Naive thymus-derived CD4-positive, alpha-beta T cell (primary cell): Measurements from ENCODE around the gene PLEKHF1. TPM values are rescaled to one million over a fixed set of nuclear protein-coding genes. Genes with fewer than 3 reads are reported as not detected.
A peak's percentile ranks its signal among the peaks of the same experiment; 100 is the strongest.

ENCODE experiments used
- ATAC-seq: fragments of 150-1000 bp; cut with Tn5 transposase; 2 replicates; pipeline ENCODE4 v1.10.0; 2021; ENCODE audit warnings: mild to moderate bottlenecking, moderate library complexity
- CTCF ChIA-PET: fragments of 350-600 bp; sonication (Branson Sonifier 250); formaldehyde crosslinking; loops from one replicate; lab custom pipeline; 2021; ENCODE audit warnings: antibody characterized with exemption; lab: Charles Lee
- POLR2A ChIA-PET: fragments of 350-600 bp; sonication (Branson Sonifier 250); formaldehyde crosslinking; loops from one replicate; lab custom pipeline; 2021; ENCODE audit warnings: antibody characterized with exemption, inconsistent platforms; lab: Charles Lee
- DNase-seq, 9 donors: peaks; one replicate each; pipeline versions ENCODE4 v3.0.0 to v3.0.0-alpha.2; 2020 to 2022; ENCODE audit warnings: mixed read lengths in 1 of 9
- H3K27ac ChIP-seq: one replicate; pipeline ENCODE4 v1.7.0; 2013; ENCODE audit warnings: mild to moderate bottlenecking, low read depth, low read length, moderate library complexity
- H3K27me3 ChIP-seq, 2 donors: one replicate each; pipeline ENCODE4 v1.7.0; 2013; ENCODE audit warnings: low read length in 2 of 2, mild to moderate bottlenecking in 2 of 2, moderate library complexity in 2 of 2; ENCODE audit not compliant: control insufficient read depth in 2 of 2, insufficient read depth in 2 of 2
- H3K36me3 ChIP-seq, 3 experiments: 1 replicate in 2 of 3; 2 replicates in 1 of 3; pipeline ENCODE4 v1.7.0; 2013; ENCODE audit warnings: low read length in 3 of 3, mild to moderate bottlenecking in 3 of 3, moderate library complexity in 1 of 3; ENCODE audit not compliant: insufficient read depth in 3 of 3, control insufficient read depth in 2 of 3
- H3K4me1 ChIP-seq, 2 donors: one replicate each; pipeline ENCODE4 v1.7.0; 2013; ENCODE audit warnings: low read length in 2 of 2, mild to moderate bottlenecking in 2 of 2, moderate library complexity in 1 of 2; ENCODE audit not compliant: control insufficient read depth in 2 of 2, insufficient read depth in 2 of 2
- H3K4me3 ChIP-seq: 2 replicates; pipeline ENCODE4 v1.7.0; 2013; ENCODE audit warnings: mild to moderate bottlenecking, low read length
- H3K9me3 ChIP-seq, 3 experiments: 1 replicate in 2 of 3; 2 replicates in 1 of 3; pipeline ENCODE4 v1.7.0; 2013; ENCODE audit warnings: low read length in 3 of 3; ENCODE audit not compliant: control insufficient read depth in 2 of 3
- H3K27ac Mint-ChIP-seq, 9 donors: one replicate each; pipeline ENCODE4 v1.8.0; 2020 to 2022; ENCODE audit warnings: mixed read lengths in 9 of 9, mild to moderate bottlenecking in 8 of 9, moderate library complexity in 5 of 9, inconsistent platforms in 2 of 9
- H3K27me3 Mint-ChIP-seq, 5 donors: one replicate each; pipeline ENCODE4 v1.8.0; 2021 to 2022; ENCODE audit warnings: mixed read lengths in 5 of 5, mild to moderate bottlenecking in 1 of 5
- H3K36me3 Mint-ChIP-seq, 5 donors: one replicate each; pipeline ENCODE4 v1.8.0; 2020 to 2022; ENCODE audit warnings: mixed read lengths in 5 of 5, mild to moderate bottlenecking in 3 of 5, inconsistent platforms in 1 of 5
- H3K4me1 Mint-ChIP-seq, 7 donors: one replicate each; pipeline ENCODE4 v1.8.0; 2020 to 2022; ENCODE audit warnings: mixed read lengths in 7 of 7, mild to moderate bottlenecking in 3 of 7, inconsistent platforms in 1 of 7
- H3K4me3 Mint-ChIP-seq, 10 donors: one replicate each; pipeline ENCODE4 v1.8.0; 2020 to 2022; ENCODE audit warnings: mild to moderate bottlenecking in 10 of 10, mixed read lengths in 10 of 10, moderate library complexity in 6 of 10, inconsistent platforms in 2 of 10
- H3K9me3 Mint-ChIP-seq, 11 donors: one replicate each; pipeline ENCODE4 v1.8.0; 2020 to 2022; ENCODE audit warnings: mixed read lengths in 11 of 11, mild to moderate bottlenecking in 4 of 11, inconsistent platforms in 1 of 11, moderate library complexity in 1 of 11
- intact Hi-C, 2 donors: fragments of 100-400 bp; cut with micrococcal nuclease; formaldehyde crosslinking; loops; one replicate each; pipeline ENCODE4 v1.15.1; 2023
- polyA plus RNA-seq, 2 donors: library from polyadenylated mRNA; unstranded; fragments of 300-500 nt; fragmentation: Illumina TruSeq; gene quantifications; one replicate each; pipeline ENCODE4 v1.2.3, GENCODE V29; 2021
- total RNA-seq, 6 experiments: library from RNA in 5 of 6; stranded (reverse) in 5 of 6; gene quantifications; 1 replicate in 5 of 6; 2 replicates in 1 of 6; pipeline ENCODE4 v1.2.3 and lab custom pipeline; 2021 to 2026

Gene PLEKHF1
- total and polyA plus RNA-seq, 7 experiments from 2014 or later, result 11.1 to 47.2 (median 17.5) TPM

- Histone ChIP-seq H3K27ac (no peak overlapping the region), H3K9me3 (no peaks in the 10 kb centered on the region), H3K4me1 (peaks cover 0 to 13% of the 10 kb centered on the region in 2 donors), H3K4me3 (no peak overlapping the region), H3K27me3 (no peaks in the 10 kb centered on the region), H3K36me3 (no peaks in the 10 kb centered on the region)
- H3K4me3 Mint-ChIP-seq, result peak overlapping the region in 1 of 10 donors; percentile 14
- no peaks in the 10 kb centered on the region for H3K27me3 Mint-ChIP-seq
- peaks cover 0 to 3% (median 0%) of the 10 kb centered on the region in 11 donors for H3K9me3 Mint-ChIP-seq
- DNase-seq (no peak), ATAC-seq (no peak)
- CTCF ChIA-PET, result interaction anchor here (1.1 to 7.0 kb wide), 3 partner anchors 18 to 86 kb away, joined by 3 to 180 read pairs (median 115); partner anchors contain the start of gene C19orf12
- H3K27ac Mint-ChIP-seq, result peak overlapping the region; percentile 12 to 91 (median 72)
- H3K36me3 Mint-ChIP-seq, result peaks cover 0 to 6% (median 0%) of the 10 kb centered on the region in 5 donors
- intact Hi-C loops, result no loop called here
- POLR2A ChIA-PET, result interaction anchor here (0.7 to 6.6 kb wide), 6 partner anchors 18 to 149 kb away, joined by 3 to 131 read pairs (median 4); partner anchors contain the start of genes C19orf12 and POP4
- peaks cover 9 to 29% (median 15%) of the 10 kb centered on the region in 7 donors for H3K4me1 Mint-ChIP-seq
Measured at GRCh38 chr19:29695765-29696564, 30.7 kb downstream of the PLEKHF1 start.

- no peak for DNase-seq
- Histone ChIP-seq H3K27me3 (no peaks in the 10 kb centered on the region), H3K4me3 (no peak overlapping the region), H3K27ac (no peak overlapping the region), H3K4me1 (peaks cover 0 to 13% of the 10 kb centered on the region in 2 donors), H3K9me3 (no peaks in the 10 kb centered on the region), H3K36me3 (peaks cover 0 to 1% (median 1%) of the 10 kb centered on the region in 3 experiments)
- no peak for ATAC-seq
- Mint-ChIP-seq H3K36me3 (peaks cover 0 to 6% (median 0%) of the 10 kb centered on the region in 5 donors), H3K4me1 (peaks cover 8 to 29% (median 13%) of the 10 kb centered on the region in 7 donors), H3K9me3 (peaks cover 0 to 3% (median 0%) of the 10 kb centered on the region in 11 donors), H3K27ac (peak overlapping the region in 4 of 9 donors; percentile 36 to 91 (median 82)), H3K4me3 (no peak overlapping the region), H3K27me3 (no peaks in the 10 kb centered on the region)
- ChIA-PET CTCF (interaction anchor here (1.1 kb wide), 1 partner anchor 18 kb away, joined by 3 read pairs; no protein-coding TSS in a partner anchor), POLR2A (interaction anchor here (0.7 to 0.8 kb wide), 3 partner anchors 19 to 149 kb away, joined by 3 to 5 read pairs (median 4); no protein-coding TSS in a partner anchor)
- intact Hi-C loops, result no loop called here
Measured at GRCh38 chr19:29696565-29696846, 31.2 kb downstream of the PLEKHF1 start.

DNA sequence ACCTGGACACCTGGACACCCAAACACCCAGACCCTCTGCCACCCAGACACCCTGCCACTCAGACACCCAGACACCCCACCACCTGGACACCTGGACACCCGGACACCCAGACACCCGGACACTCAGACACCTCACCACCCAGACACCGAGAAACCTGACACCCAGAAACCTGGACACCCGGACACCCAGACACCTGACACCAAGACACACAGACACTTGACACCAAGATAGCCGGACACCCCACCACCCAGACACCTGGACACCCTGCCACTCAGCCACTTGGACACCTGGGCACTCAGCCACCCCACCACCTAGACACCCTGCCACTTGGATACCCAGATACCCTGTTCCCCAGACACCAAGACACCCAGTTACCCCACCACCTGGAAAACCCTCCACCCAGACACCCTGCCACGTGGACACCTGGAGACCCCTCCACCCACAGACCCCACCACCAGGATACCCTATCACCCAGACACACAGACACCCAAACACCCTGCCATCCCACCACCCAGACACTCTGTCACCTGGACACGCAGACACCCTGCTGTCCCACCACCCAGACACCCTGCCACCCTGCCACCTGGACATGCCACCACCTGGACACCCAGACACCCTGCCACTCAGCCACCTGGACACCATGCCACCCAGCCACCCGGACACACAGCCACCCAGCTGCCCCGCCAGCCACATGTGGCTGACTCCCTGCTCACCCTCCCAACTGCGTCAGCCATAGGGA lies 32.4 kb downstream of the PLEKHF1 start:
- ATAC-seq, result no peak
- DNase-seq, result no peak
- peaks cover 0 to 3% (median 0%) of the 10 kb centered on the region in 11 donors for H3K9me3 Mint-ChIP-seq
- H3K4me1 Mint-ChIP-seq, result peaks cover 8 to 29% (median 13%) of the 10 kb centered on the region in 7 donors
- Histone ChIP-seq H3K9me3 (no peaks in the 10 kb centered on the region), H3K27ac (peak overlapping the region; percentile 33), H3K4me1 (peaks cover 0 to 13% of the 10 kb centered on the region in 2 donors), H3K4me3 (no peak overlapping the region), H3K27me3 (no peaks in the 10 kb centered on the region), H3K36me3 (peaks cover 0 to 13% (median 7%) of the 10 kb centered on the region in 3 experiments)
- CTCF ChIA-PET, result interaction anchor here (1.4 to 1.5 kb wide), 2 partner anchors 14 to 19 kb away, joined by 3 to 13 read pairs; no protein-coding TSS in a partner anchor
- H3K4me3 Mint-ChIP-seq, result no peak overlapping the region
- intact Hi-C loops, result no loop called here
- peaks cover 0 to 6% (median 0%) of the 10 kb centered on the region in 5 donors for H3K36me3 Mint-ChIP-seq
- no peaks in the 10 kb centered on the region for H3K27me3 Mint-ChIP-seq
- peak overlapping the region; percentile 59 to 91 (median 82) for H3K27ac Mint-ChIP-seq
- POLR2A ChIA-PET, result interaction anchor here (1.4 kb wide), 1 partner anchor 17 kb away, joined by 5 read pairs; the partner anchor contains the start of gene C19orf12

DNA sequence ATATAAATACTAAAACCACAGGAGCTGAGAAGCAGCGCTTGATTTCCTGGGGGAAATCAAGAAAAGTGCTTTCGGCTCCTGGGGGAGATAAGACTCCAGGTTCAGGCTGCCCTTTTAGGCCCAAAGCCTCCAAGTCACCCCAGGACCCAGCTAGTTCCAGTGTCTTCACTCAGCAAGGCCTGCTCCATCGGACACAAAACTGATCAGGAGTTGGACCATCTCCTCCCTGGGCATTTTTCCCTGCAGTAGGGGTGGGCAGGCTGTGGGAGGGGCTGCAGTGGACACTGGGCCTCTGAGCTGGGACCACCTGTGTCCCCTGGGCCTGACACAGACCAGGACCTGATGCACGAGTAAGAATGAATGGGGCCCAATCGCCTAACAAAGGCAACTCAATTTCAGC lies 34.6 kb downstream of the PLEKHF1 start:
- Mint-ChIP-seq H3K4me3 (no peak overlapping the region), H3K4me1 (peaks cover under 1 to 24% (median 10%) of the 10 kb centered on the region in 7 donors), H3K36me3 (peaks cover 0 to 13% (median 5%) of the 10 kb centered on the region in 5 donors), H3K27ac (peak overlapping the region in 1 of 9 donors; percentile 14), H3K27me3 (no peaks in the 10 kb centered on the region), H3K9me3 (peaks cover 0 to 3% (median 0%) of the 10 kb centered on the region in 11 donors)
- DNase-seq, result no peak
- ATAC-seq, result no peak
- no peak overlapping the region for H3K27ac ChIP-seq
- ChIA-PET POLR2A (interaction anchor here (0.8 to 2.0 kb wide), 3 partner anchors 12 to 93 kb away, joined by 3 to 10 read pairs (median 4); no protein-coding TSS in a partner anchor), CTCF (interaction anchor here (0.5 to 0.8 kb wide), 4 partner anchors 8 to 35 kb away, joined by 3 read pairs; partner anchors contain the start of gene PLEKHF1)
- H3K9me3 ChIP-seq, result no peaks in the 10 kb centered on the region
- H3K27me3 ChIP-seq, result no peaks in the 10 kb centered on the region
- no peak overlapping the region for H3K4me3 ChIP-seq
- intact Hi-C loops, result no loop called here
- H3K4me1 ChIP-seq, result peaks cover 0 to 6% of the 10 kb centered on the region in 2 donors
- H3K36me3 ChIP-seq, result peaks cover 0 to 28% (median 7%) of the 10 kb centered on the region in 3 experiments

DNA sequence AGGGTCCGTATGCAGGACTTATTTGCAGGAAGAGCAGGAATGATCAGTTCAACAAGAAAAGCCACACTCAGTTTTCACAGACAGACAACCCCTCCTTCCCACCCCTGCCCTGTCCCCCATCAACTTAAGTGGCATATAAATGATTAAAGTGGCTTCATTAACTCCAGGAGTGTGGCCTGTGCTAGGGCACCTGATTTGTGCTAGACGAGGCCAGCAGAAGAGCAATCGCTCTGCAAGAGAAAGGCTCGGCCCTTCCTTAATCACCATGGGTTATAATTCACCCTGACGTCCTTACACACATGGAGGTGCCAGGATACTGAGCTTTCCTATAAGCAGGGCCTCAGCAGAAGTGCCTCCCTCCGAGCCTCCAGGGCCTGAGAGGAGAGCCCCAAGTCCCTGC lies 35.2 kb downstream of the PLEKHF1 start:
- peaks cover 0 to 16% (median 7%) of the 10 kb centered on the region in 5 donors for H3K36me3 Mint-ChIP-seq
- ATAC-seq, result no peak
- peaks cover 0 to 3% (median 0%) of the 10 kb centered on the region in 11 donors for H3K9me3 Mint-ChIP-seq
- peaks cover 0 to 26% (median 9%) of the 10 kb centered on the region in 7 donors for H3K4me1 Mint-ChIP-seq
- no peaks in the 10 kb centered on the region for H3K4me1 ChIP-seq
- H3K36me3 ChIP-seq, result peaks cover 0 to 32% (median 7%) of the 10 kb centered on the region in 3 experiments
- ChIA-PET POLR2A (interaction anchor here (0.8 to 2.0 kb wide), 3 partner anchors 12 to 94 kb away, joined by 3 to 10 read pairs (median 4); no protein-coding TSS in a partner anchor), CTCF (interaction anchor here (0.6 to 0.8 kb wide), 3 partner anchors 16 to 114 kb away, joined by 3 read pairs; partner anchors contain the start of gene PLEKHF1)
- DNase-seq, result no peak
- no peaks in the 10 kb centered on the region for H3K9me3 ChIP-seq
- no peak overlapping the region for H3K4me3 ChIP-seq
- intact Hi-C loops, result no loop called here
- H3K27me3 ChIP-seq, result no peaks in the 10 kb centered on the region
- H3K27ac Mint-ChIP-seq, result peak overlapping the region in 5 of 9 donors; percentile 28 to 76 (median 65)
- no peak overlapping the region for H3K4me3 Mint-ChIP-seq
- H3K27ac ChIP-seq, result no peak overlapping the region
- H3K27me3 Mint-ChIP-seq, result no peaks in the 10 kb centered on the region
